IPS DF 6.9 (cell line): ENCODE data around the gene LHX3.

Experiments used
- DNase-seq: peaks from one replicate; pipeline ENCODE4 v3.0.0-alpha.2; 2013; ENCODE audit warnings: low read depth, low spot score
- H3K27ac ChIP-seq: one replicate; pipeline ENCODE4 v1.5.1; 2013; ENCODE audit warnings: low read length, control low read depth
- H3K27me3 ChIP-seq: 2 replicates; pipeline ENCODE4 v1.6.1; 2013; ENCODE audit warnings: mild to moderate bottlenecking, low read length; ENCODE audit not compliant: control insufficient read depth, insufficient read depth
- H3K36me3 ChIP-seq: 2 replicates; pipeline ENCODE4 v1.6.1; 2013; ENCODE audit warnings: low read length; ENCODE audit not compliant: control insufficient read depth, insufficient read depth
- H3K4me1 ChIP-seq: 2 replicates; pipeline ENCODE4 v1.6.1; 2013; ENCODE audit warnings: low read length; ENCODE audit not compliant: control insufficient read depth, insufficient read depth
- H3K4me3 ChIP-seq: 2 replicates; pipeline ENCODE4 v1.5.1; 2013; ENCODE audit warnings: mild to moderate bottlenecking, low read length
- H3K9me3 ChIP-seq: 2 replicates; pipeline ENCODE4 v1.6.1; 2013; ENCODE audit warnings: low read length, inconsistent platforms; ENCODE audit not compliant: control insufficient read depth, insufficient read depth
- WGBS: extraction: QIAGEN DNeasy Blood & Tissue Kit; methylation state at CpG from one replicate; pipeline ENCODE4 v1.1.7; 2013; ENCODE audit warnings: mixed read lengths, missing lambda C conversion rate; ENCODE audit not compliant: insufficient read length, insufficient coverage; 5-methylcytosine and 5-hydroxymethylcytosine counted together

Gene LHX3

DNA sequence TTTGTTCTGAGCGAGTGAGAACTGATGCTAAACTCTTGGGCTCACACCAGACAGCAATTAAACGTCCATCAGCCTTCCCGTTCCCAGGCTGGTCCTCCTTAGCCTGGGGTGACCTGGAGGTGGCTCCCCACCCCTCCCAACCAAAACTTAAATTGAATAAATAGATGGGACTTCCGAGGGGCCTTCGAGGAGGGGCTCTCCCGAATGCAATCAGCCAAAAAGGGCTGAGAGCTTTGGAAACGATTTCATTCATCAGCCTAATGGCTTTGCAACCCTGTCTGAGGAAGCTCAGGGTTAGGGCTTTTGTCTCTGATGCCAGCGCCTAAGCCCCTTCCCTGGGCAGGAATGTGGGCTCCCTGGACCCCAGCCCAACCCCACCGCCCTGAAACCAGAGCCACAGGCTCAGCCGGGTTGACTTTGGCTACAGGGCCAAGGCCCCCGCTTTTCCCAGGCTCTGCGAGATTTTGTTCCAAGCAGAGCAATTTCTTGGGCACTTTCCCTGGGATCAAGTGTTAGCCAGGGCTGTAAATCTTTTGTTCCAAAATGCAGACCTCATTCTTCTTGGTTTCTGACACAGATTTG is 29.2 kb downstream of the LHX3 start:
- H3K9me3 ChIP-seq, result no peaks in the 10 kb centered on the region
- no CpG with 5 or more reads among the region's 12 CpGs for WGBS

GRCh38 chr9:136174779-136175615 is 29.9 kb downstream of the LHX3 start:
- WGBS, result no CpG with 5 or more reads among the region's 8 CpGs
- no peak for DNase-seq

More for the DNA sequence above, 29.2 kb downstream of the LHX3 start:
- Histone ChIP-seq H3K27me3 (no peaks in the 10 kb centered on the region), H3K4me3 (no peak overlapping the region), H3K4me1 (peaks cover 17% of the 10 kb centered on the region), H3K36me3 (no peaks in the 10 kb centered on the region), H3K27ac (no peak overlapping the region)
- no peak for DNase-seq

GRCh38 chr9:136173648-136174290 is 31.2 kb downstream of the LHX3 start:
- peaks cover 19% of the 10 kb centered on the region for H3K4me1 ChIP-seq
- no peak overlapping the region for H3K27ac ChIP-seq
- no peaks in the 10 kb centered on the region for H3K27me3 ChIP-seq
- H3K36me3 ChIP-seq, result no peaks in the 10 kb centered on the region
- DNase-seq, result no peak
- no peaks in the 10 kb centered on the region for H3K9me3 ChIP-seq
- WGBS, result no CpG with 5 or more reads among the region's 14 CpGs
- no peak overlapping the region for H3K4me3 ChIP-seq

More at GRCh38 chr9:136174779-136175615, 29.9 kb downstream of the LHX3 start:
- H3K9me3 ChIP-seq, result no peaks in the 10 kb centered on the region
- H3K36me3 ChIP-seq, result no peaks in the 10 kb centered on the region
- H3K27ac ChIP-seq, result no peak overlapping the region
- H3K4me3 ChIP-seq, result no peak overlapping the region
- peaks cover 21% of the 10 kb centered on the region for H3K4me1 ChIP-seq
- no peaks in the 10 kb centered on the region for H3K27me3 ChIP-seq

DNA sequence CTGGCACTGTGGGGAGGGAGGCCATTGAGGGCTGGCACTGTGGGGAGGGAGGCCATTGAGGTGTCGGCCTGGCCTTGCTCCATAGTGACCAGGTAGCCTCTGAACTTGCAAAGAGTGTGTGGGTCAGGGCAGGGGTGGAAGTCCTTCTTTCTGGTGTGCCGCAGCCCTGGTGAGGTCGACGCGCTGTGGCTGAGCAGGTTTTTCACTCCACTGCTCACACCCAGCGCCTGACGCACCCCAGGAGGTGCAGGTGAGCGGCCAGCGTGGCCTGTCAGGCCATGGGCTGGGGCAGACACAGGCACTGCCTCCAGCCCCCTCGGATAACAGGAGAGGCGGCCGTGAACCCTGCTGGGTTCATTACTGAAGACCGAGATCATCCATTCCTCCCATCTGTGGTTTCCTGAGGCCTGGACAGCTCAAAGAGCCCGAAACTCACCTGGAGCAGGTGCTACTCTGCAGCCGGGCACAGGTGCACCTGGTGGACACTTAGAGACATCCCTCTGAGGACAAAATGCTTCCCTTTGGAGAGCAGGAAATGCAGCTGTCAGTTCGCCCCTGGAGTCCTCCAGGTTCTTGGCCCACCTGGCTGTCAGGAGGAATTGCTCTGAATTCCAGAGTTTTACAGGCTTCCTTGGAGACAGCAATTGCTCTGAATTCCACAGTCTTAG is 32.4 kb downstream of the LHX3 start:
- no peaks in the 10 kb centered on the region for H3K27me3 ChIP-seq
- no peak for DNase-seq
- H3K36me3 ChIP-seq, result no peaks in the 10 kb centered on the region
- no peak overlapping the region for H3K27ac ChIP-seq
- H3K9me3 ChIP-seq, result no peaks in the 10 kb centered on the region
- peaks cover 19% of the 10 kb centered on the region for H3K4me1 ChIP-seq
- no peak overlapping the region for H3K4me3 ChIP-seq
- WGBS, result no CpG with 5 or more reads among the region's 16 CpGs

DNA sequence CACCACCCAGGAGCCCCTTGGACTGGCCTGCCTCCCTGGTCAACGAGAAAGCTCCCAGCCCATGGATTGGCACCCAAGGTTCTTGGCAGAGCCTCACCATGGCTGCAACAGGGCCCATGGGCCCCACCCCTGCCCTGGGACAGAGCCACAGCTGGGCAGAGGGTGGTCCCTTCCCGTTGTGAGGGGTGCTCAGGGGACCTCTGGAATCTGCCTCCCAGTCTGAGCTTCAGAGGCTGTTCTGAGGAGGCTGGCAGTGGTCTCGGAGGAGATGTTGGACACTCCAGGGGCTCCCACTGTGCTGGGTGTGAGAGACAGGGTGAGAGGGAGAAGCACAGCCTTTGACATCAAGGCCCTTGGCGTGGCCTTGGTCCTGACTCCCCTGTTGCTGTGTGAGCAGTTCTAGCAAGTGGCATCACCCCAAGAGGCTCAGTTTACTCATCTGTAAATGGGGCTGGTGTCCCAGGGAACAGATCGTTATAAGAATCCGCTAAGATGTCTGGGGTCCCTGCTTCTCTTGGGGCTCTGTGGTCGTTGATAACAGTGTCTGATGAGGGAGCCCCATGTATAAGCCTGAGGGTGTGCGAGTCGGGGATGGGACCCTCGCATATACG is 33.0 kb downstream of the LHX3 start:
- no CpG with 5 or more reads among the region's 11 CpGs for WGBS
- DNase-seq, result no peak
- H3K27ac ChIP-seq, result no peak overlapping the region
- no peaks in the 10 kb centered on the region for H3K36me3 ChIP-seq
- no peak overlapping the region for H3K4me3 ChIP-seq
- no peaks in the 10 kb centered on the region for H3K9me3 ChIP-seq
- H3K4me1 ChIP-seq, result peaks cover 19% of the 10 kb centered on the region
- H3K27me3 ChIP-seq, result no peaks in the 10 kb centered on the region

- no peaks in the 10 kb centered on the region for H3K9me3 ChIP-seq
- no CpG with 5 or more reads among the region's 16 CpGs for WGBS
- peak overlapping the region; percentile 60 for H3K27ac ChIP-seq
- peaks cover 19% of the 10 kb centered on the region for H3K4me1 ChIP-seq
- H3K4me3 ChIP-seq, result no peak overlapping the region
- peak; percentile 74 for DNase-seq
- no peaks in the 10 kb centered on the region for H3K36me3 ChIP-seq
- no peaks in the 10 kb centered on the region for H3K27me3 ChIP-seq
Measured at GRCh38 chr9:136171009-136171800, 33.7 kb downstream of the LHX3 start.

DNA sequence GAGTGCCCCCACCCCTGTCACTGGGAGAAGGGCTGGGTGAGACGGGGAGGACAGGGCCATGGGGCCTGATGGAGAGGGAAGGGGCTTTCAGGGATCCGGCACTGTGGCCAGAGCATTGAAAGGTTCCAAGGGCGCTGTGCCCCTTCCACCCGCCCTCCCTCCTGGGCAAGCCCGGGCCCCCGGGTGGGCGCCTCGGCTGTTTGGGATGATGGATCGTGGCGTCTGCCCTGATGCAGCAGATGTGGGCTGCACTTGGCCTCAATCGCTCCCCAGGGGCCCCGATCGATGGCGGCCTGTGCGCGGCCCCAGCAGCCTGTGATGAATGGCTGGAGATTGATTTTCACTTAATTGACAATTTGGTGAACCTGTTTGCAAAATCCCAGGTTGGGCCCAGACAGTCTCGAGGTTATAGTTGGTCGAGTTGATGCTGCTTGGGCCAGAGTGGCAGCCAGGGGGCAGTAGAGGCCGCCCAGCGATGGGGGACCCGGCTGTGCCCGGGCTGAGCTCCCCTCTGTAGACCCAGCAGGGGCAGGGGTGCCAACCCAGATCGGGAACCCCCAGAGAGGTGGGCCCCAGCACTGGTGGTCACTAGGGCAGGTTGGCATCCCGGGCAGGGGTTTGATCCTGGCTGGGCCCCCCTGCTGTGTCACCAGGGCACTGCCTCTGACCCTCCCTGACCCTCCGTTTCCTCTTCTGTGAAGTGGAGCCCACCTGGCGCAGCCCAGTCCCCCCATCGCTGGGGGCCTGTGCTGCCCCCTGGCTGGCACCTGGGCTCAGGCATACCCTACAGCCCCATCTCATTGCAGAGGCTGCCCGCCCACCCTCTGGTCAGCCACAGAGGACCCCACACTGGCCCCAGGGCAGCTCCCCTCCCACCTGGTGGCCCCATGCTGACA is 34.7 kb downstream of the LHX3 start:
- no peak for DNase-seq
- no peak overlapping the region for H3K4me3 ChIP-seq

DNA sequence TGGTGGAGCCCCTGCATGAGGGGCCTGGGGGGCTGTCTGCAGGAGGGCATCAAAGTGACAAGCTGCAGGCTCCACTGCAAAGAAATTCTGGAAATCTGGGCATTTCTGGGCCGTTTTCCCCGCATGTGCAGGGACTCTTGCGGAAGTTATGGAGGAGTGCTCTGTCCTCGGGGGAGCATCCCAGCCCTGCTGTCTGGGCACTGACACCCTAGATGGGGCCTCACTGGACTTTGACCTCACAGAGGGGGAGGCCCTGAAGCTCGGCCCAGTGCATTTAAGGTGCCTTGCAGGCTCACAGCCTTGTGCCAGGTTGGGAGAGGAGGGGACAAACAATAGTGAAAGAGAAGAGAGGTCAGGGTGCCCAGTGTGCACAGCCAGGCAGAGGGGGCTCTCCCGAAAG is 35.4 kb downstream of the LHX3 start:
- no peak overlapping the region for H3K27ac ChIP-seq
- no CpG with 5 or more reads among the region's 6 CpGs for WGBS
- H3K36me3 ChIP-seq, result no peaks in the 10 kb centered on the region
- no peak for DNase-seq
- H3K27me3 ChIP-seq, result no peaks in the 10 kb centered on the region
- H3K4me3 ChIP-seq, result no peak overlapping the region
- peaks cover 19% of the 10 kb centered on the region for H3K4me1 ChIP-seq
- H3K9me3 ChIP-seq, result no peaks in the 10 kb centered on the region

More for the DNA sequence above, 34.7 kb downstream of the LHX3 start:
- no peaks in the 10 kb centered on the region for H3K36me3 ChIP-seq
- no peaks in the 10 kb centered on the region for H3K27me3 ChIP-seq
- H3K4me1 ChIP-seq, result peaks cover 19% of the 10 kb centered on the region
- no CpG with 5 or more reads among the region's 28 CpGs for WGBS
- H3K9me3 ChIP-seq, result no peaks in the 10 kb centered on the region
- H3K27ac ChIP-seq, result no peak overlapping the region

DNA sequence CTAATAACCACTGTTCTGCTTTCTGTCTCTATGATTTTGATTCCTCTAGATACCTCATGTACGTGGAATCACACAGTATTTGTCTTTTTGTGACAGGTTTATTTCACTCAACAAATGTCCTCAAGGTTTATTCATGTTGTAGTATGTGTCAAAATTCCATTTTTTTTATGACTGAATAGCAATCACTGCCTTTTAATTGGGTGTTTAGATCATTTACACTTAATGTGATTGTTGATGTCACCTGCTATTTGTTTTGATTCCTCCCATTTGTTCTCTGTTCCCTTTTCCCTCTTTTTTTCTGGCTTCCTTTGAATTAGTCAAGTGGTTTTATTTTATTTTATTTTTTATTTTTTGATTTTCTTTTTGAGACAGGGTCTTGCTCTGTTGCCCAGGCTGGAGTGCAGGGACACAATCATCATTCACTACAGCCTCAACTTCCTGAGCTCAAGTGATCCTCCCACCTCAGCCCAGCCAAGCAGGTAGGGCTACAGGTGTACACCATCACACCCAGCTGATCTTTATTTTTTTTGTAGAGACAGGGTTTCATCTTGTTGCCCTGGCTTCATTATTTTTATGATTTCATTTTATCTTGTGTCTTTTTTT is 41.6 kb downstream of the LHX3 start:
- no peak for DNase-seq
- Histone ChIP-seq H3K4me1 (no peaks in the 10 kb centered on the region), H3K36me3 (no peaks in the 10 kb centered on the region), H3K27ac (no peak overlapping the region), H3K27me3 (no peaks in the 10 kb centered on the region), H3K9me3 (no peaks in the 10 kb centered on the region), H3K4me3 (no peak overlapping the region)
- no CpG with 5 or more reads among the region's 1 CpG for WGBS
